Activated T-helper 2 cell treated with anti-CD3 and anti-CD28 coated beads, Interferon-gamma antibody, Interleukin-2, Interleukin-4, amounts not matched to agents 10 μg/mL and 5 μg/mL and 100 μg/mL, durations not matched to agents 14 hours and 24 hours and 36 hours (primary cell): Measurements from ENCODE around the gene HELQ. TPM values are rescaled to one million over a fixed set of nuclear protein-coding genes. Genes with fewer than 3 reads are reported as not detected.

ENCODE experiments used
- DNase-seq: peaks from one replicate; pipeline ENCODE4 v3.0.0; 2021; ENCODE audit warnings: low spot score
- H3K27ac Mint-ChIP-seq: one replicate; pipeline ENCODE4 v1.8.0; 2021; ENCODE audit warnings: mixed read lengths
- H3K27me3 Mint-ChIP-seq: one replicate; pipeline ENCODE4 v1.8.0; 2021; ENCODE audit warnings: low read depth, mixed read lengths
- H3K36me3 Mint-ChIP-seq: one replicate; pipeline ENCODE4 v1.8.0; 2021; ENCODE audit warnings: low read depth, mixed read lengths
- H3K4me1 Mint-ChIP-seq: one replicate; pipeline ENCODE4 v1.8.0; 2021; ENCODE audit warnings: low read depth, mixed read lengths
- H3K4me3 Mint-ChIP-seq: one replicate; pipeline ENCODE4 v1.8.0; 2021; ENCODE audit warnings: low read depth, mild to moderate bottlenecking, moderate library complexity, mixed read lengths
- H3K9me3 Mint-ChIP-seq: one replicate; pipeline ENCODE4 v1.8.0; 2021; ENCODE audit warnings: mixed read lengths
- intact Hi-C: fragments of 100-400 bp; cut with micrococcal nuclease; formaldehyde crosslinking; loops from one replicate; pipeline ENCODE4 v1.15.1; 2023
- total RNA-seq: library from RNA; stranded (reverse); gene quantifications from 2 replicates; pipeline ENCODE4 v1.2.3, GENCODE V29; 2022

Gene HELQ
- total RNA-seq, 1 donor from 2014 or later, result 11.0 TPM

DNA sequence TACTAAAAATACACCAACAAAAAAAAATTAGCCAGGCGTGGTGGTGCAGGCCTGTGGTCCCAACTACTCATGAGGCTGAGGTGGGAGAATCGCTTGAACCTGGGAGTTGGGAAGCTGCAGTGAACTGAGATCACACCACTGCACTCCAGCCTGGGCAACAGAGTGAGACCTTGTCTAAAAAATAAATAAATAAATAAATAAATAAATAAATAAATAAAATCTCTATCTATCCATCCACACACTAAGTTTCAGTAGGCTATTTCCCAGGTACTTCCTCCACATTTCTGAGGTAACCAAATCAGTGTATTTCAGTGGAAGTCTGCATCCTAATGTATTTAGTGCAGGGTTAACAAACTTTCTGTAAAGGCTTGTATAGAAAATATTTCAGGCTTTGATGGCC, 18.3 kb upstream of the HELQ start:
- Mint-ChIP-seq H3K27ac (no peak overlapping the region), H3K36me3 (peaks cover 21% of the 10 kb centered on the region), H3K4me1 (peaks cover 2% of the 10 kb centered on the region), H3K27me3 (no peaks in the 10 kb centered on the region), H3K4me3 (no peak overlapping the region), H3K9me3 (no peaks in the 10 kb centered on the region)
- intact Hi-C loops, result no loop called here
- DNase-seq, result no peak

DNA sequence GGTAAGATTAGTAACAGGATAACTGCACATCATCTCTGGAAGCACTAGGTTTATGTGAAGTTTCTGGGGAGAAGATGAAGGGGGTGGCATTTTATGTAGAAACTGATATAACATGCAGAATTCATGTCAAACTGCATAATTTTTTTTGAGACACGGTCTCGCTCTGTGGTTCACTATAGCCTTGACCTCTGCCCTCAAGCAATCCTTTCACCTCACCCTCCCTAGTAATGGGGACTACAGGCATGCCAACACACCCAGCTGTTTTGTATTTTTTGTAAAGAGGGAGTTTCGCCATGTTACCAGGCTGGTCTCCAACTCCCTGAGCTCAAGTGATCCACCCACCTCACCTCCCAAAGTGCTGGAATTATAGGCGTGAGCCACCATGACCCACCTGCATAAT, 17.8 kb upstream of the HELQ start:
- DNase-seq, result no peak
- intact Hi-C loops, result no loop called here
- peaks cover 2% of the 10 kb centered on the region for H3K4me1 Mint-ChIP-seq
- H3K27ac Mint-ChIP-seq, result no peak overlapping the region
- H3K27me3 Mint-ChIP-seq, result no peaks in the 10 kb centered on the region
- no peaks in the 10 kb centered on the region for H3K9me3 Mint-ChIP-seq
- no peak overlapping the region for H3K4me3 Mint-ChIP-seq
- H3K36me3 Mint-ChIP-seq, result peaks cover 22% of the 10 kb centered on the region

DNA sequence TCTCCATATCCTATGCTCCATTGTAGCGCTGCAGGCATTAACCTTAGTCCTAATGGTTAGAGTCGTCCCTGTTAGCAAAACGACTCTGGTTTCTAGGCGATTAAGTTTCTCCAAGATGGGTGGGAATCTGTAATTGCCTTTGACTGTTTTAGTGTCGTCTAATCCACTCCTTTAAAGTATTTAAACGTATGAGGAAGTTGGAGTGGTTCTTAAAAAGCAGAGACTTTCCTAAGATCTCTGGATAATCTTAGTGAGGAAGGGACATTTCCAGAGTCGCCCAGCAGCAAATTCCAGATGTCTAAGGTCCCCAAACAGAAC, 520 bp upstream of the HELQ start:
- Mint-ChIP-seq H3K27me3 (no peaks in the 10 kb centered on the region), H3K36me3 (peaks cover 71% of the 10 kb centered on the region), H3K4me3 (peak overlapping the region; percentile 97), H3K4me1 (peaks cover 34% of the 10 kb centered on the region), H3K27ac (peak overlapping the region; percentile 98), H3K9me3 (no peaks in the 10 kb centered on the region)
- intact Hi-C loops, result loop anchor here (5.0 kb wide), 3 partner anchors 239 to 1084 kb away; partner anchors contain the start of genes HNRNPD and PLAC8
- no peak for DNase-seq

DNA sequence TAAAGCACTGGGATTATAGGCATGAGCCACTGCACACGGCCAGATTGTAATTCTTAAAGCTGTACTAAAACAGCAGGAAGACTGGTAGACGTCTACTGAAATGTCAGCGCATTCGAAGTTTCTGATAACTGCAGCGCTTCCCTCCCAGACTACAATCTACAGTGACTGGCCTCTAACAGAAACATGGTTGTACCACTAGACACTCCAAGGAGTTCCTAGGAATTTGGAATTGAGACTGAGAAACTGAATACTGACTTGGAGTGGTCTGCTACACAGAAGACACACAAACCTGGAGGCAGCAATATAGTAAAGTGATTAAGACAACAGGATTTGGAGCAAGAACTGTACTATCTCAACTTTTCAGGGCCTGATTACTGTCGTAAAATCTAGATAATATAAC, 937 bp downstream of the HELQ start:
- intact Hi-C loops, result loop anchor here (1.0 to 5.0 kb wide), 10 partner anchors 31 to 1082 kb away; partner anchors contain the start of genes ABRAXAS1, COPS4, ENOPH1 and HNRNPD
- no peak for DNase-seq
- H3K4me1 Mint-ChIP-seq, result peaks cover 34% of the 10 kb centered on the region
- peaks cover 60% of the 10 kb centered on the region for H3K36me3 Mint-ChIP-seq
- H3K27me3 Mint-ChIP-seq, result no peaks in the 10 kb centered on the region
- peak overlapping the region; percentile 98 for H3K27ac Mint-ChIP-seq
- no peaks in the 10 kb centered on the region for H3K9me3 Mint-ChIP-seq
- peak overlapping the region; percentile 97 for H3K4me3 Mint-ChIP-seq

DNA sequence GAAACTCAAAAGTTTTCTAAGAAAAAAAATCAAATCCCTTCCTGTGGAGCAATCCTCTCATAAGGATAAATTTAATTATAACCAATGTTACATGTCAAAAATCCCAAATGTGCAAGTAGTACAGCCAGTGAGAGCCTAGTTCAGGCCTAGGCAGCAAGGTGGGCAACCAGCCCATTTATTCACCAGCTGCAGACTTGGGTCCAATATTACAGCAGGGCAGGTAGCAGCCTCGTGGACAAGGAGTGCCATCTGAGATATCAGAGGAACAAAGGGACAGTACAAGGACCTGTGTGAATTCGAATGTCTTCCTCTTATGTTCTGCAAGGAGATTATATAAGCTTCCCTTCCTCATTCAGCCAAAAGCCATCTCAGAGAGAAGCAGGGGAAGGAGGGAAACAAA, 6.6 kb downstream of the HELQ start:
- intact Hi-C loops, result no loop called here
- Mint-ChIP-seq H3K27me3 (no peaks in the 10 kb centered on the region), H3K4me3 (no peak overlapping the region), H3K9me3 (no peaks in the 10 kb centered on the region), H3K27ac (no peak overlapping the region), H3K36me3 (peaks cover 44% of the 10 kb centered on the region), H3K4me1 (peaks cover 11% of the 10 kb centered on the region)
- DNase-seq, result no peak

DNA sequence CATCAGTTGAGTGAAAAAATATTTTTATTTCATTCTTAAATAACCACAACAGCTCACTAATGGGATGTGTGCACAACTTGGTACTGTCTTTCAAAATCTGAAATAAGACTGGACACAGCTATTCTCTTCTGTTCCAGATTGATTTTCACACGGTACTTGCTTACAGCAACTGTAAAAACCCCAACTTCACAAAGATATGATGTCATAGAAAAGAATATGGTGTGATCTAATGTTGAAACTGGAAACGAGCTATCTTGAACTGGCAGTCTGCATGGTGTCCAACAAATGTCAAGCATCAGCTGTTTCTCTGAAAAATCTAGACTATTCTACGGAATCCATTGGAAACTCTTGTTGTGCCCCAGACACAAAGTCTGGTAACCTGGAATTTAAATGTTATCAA, 14.7 kb downstream of the HELQ start:
- Mint-ChIP-seq H3K27me3 (no peaks in the 10 kb centered on the region), H3K36me3 (peaks cover 35% of the 10 kb centered on the region), H3K4me3 (no peak overlapping the region), H3K4me1 (no peaks in the 10 kb centered on the region), H3K9me3 (no peaks in the 10 kb centered on the region), H3K27ac (no peak overlapping the region)
- DNase-seq, result no peak
- intact Hi-C loops, result no loop called here

DNA sequence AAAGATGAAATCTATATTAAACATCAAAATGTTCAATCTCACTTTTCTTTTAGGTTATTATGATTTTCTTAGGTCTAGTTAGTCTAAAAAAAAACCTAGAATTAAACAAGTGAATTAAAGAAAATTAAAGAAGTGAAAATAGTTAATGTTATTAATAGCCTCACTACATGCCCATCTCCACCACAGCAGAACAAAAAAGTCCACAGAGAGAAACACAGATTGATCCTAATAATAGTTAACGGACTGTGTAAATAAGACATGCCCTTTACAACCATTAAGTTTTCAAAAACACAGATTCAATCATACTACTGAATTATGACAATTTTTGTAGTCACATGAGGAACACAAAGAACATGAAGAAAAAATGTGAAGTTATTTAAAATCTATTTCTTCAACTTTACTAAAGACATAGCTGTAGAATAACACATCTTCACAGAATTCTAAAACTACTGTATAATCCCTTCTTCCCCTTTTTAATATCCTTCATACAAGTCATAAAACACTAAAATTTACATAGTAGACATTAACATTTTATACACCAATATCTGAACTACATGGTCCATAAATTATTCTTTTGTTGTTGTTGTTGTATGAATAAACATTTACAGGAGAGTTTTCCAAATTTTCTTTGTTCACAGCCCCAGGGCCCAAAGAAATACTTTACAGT, 15.3 kb downstream of the HELQ start:
- H3K27ac Mint-ChIP-seq, result no peak overlapping the region
- peaks cover 38% of the 10 kb centered on the region for H3K36me3 Mint-ChIP-seq

DNA sequence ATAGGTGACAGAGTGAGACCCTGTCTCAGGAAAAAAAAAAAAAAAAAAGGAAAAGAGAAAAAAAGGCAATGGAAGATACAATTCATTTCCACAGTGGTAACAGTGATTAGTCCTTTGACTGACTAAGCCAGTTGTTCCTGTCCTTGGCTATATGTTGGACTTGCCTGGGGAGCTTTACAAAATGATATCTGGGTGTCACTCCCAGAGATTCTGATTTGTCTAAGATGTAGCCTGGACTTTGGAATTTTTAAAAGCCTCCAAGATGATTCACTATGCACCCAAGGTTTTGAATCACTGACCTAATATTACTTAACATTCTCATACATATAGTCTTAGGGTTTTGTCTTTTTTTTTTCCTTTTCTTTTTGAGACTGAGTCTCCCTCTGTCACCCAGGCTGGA, 16.9 kb downstream of the HELQ start:
- DNase-seq, result no peak
- Mint-ChIP-seq H3K9me3 (no peaks in the 10 kb centered on the region), H3K27ac (no peak overlapping the region), H3K4me3 (no peak overlapping the region), H3K4me1 (no peaks in the 10 kb centered on the region), H3K36me3 (peaks cover 33% of the 10 kb centered on the region), H3K27me3 (no peaks in the 10 kb centered on the region)
- intact Hi-C loops, result no loop called here

More for the DNA sequence above, 15.3 kb downstream of the HELQ start:
- Mint-ChIP-seq H3K9me3 (no peaks in the 10 kb centered on the region), H3K27me3 (no peaks in the 10 kb centered on the region), H3K4me3 (no peak overlapping the region), H3K4me1 (no peaks in the 10 kb centered on the region)
- intact Hi-C loops, result no loop called here
- no peak for DNase-seq

DNA sequence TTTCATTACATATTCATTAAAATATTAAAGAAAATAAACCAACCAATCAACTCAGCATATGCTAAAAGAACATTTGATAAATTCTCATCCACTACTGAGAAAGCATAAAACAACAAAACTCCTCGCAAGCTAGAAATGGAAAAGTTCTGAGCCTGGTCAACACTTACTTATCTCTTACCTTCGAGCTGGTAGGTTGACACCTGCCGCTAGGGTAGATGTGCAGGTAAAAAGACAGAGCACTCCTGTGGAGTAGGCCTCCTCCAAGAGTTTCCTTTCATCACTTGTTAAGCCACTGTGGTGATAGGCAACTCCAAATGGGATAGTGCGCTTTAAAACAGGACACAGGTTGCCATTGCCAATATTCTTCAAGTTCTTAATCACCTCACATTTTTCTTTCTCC, 18.9 kb downstream of the HELQ start:
- intact Hi-C loops, result no loop called here
- Mint-ChIP-seq H3K9me3 (no peaks in the 10 kb centered on the region), H3K36me3 (peaks cover 29% of the 10 kb centered on the region), H3K4me3 (no peak overlapping the region), H3K27me3 (no peaks in the 10 kb centered on the region), H3K27ac (no peak overlapping the region), H3K4me1 (no peaks in the 10 kb centered on the region)
- no peak for DNase-seq

DNA sequence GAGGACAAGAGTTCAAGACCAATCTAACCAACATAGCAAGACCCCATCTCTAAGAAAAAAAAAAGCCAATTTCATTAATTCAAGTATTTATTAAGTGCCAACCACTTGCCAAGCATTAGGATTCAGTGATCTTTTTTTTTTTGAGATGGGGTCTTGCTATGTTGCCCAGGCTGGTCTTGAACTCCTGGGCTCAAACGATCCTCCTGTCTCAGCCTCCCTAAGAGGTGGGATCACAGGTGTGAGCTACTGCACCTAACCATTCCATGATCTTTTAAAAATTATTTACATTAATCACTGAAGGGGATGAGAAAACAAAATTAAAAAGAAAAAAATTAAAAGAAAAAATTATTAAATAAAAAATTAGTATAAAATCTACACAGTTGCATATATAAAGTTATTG, 24.4 kb downstream of the HELQ start:
- H3K27me3 Mint-ChIP-seq, result no peaks in the 10 kb centered on the region
- peaks cover 33% of the 10 kb centered on the region for H3K36me3 Mint-ChIP-seq
- intact Hi-C loops, result no loop called here
- no peak overlapping the region for H3K4me3 Mint-ChIP-seq
- H3K9me3 Mint-ChIP-seq, result no peaks in the 10 kb centered on the region
- H3K27ac Mint-ChIP-seq, result no peak overlapping the region
- peaks cover under 1% of the 10 kb centered on the region for H3K4me1 Mint-ChIP-seq
- DNase-seq, result no peak

DNA sequence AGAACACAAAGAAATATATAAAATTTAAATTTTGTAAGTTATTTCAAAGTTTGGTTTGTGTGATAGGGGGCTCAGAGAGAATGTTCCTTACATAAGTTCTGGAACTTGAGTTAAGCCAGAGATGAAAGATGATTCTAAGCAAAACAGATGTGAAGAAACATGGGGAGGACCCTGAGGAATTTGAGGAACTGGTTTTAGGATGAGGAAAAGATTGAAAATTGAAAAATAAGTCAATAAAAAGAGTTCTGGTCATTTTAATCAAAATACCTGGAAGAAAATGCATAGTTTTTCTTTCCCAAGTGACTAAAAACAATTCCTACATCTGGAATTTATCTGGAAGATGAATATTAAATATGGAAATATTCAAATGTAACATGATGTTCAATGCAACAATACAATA, 37.4 kb downstream of the HELQ start:
- Mint-ChIP-seq H3K36me3 (peaks cover 43% of the 10 kb centered on the region), H3K9me3 (no peaks in the 10 kb centered on the region), H3K4me3 (no peak overlapping the region), H3K27ac (no peak overlapping the region), H3K27me3 (no peaks in the 10 kb centered on the region), H3K4me1 (no peaks in the 10 kb centered on the region)
- intact Hi-C loops, result no loop called here
- DNase-seq, result no peak

DNA sequence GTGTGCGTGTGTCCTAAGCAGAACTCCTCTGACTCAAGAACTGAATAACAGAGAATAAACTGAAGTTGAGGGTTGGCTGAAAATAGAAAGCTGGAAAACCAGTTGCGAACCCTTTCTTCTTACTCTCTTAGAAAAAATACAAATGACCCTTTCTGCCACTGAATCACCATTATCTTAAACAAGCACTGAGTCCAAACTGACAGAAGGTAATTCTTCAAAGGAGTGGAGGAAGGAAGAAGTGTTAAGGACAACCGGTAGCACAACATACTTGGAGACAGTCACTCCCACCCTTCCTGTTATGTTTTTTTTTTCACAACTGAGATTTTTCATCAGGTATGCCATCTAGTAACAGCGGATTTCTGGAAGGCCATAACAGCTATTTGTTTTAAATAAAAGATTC, 38.1 kb downstream of the HELQ start:
- Mint-ChIP-seq H3K4me1 (no peaks in the 10 kb centered on the region), H3K36me3 (peaks cover 48% of the 10 kb centered on the region), H3K27ac (no peak overlapping the region), H3K9me3 (no peaks in the 10 kb centered on the region), H3K27me3 (no peaks in the 10 kb centered on the region), H3K4me3 (no peak overlapping the region)
- no peak for DNase-seq
- intact Hi-C loops, result no loop called here

DNA sequence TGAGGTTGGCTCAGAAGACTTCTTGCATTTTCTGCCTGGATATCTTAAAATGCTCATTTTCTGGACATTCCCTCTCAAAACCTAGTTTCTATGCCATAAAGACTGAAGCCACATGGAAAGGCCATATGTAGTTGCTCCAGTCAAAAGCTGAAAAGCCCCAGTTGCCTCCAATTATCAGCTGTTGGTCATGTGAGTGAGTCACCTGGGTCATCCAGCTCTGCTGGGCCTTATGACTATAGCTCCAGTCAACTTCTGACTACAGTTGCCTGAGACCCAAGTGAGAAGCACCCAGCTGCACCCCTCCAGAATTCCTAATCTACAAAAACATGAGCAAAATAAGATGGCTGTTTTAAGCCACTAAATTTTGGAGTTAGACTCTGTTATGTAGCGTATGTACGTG, 41.9 kb downstream of the HELQ start:
- H3K4me1 Mint-ChIP-seq, result no peaks in the 10 kb centered on the region
- DNase-seq, result no peak
- intact Hi-C loops, result no loop called here
- no peak overlapping the region for H3K27ac Mint-ChIP-seq
- H3K27me3 Mint-ChIP-seq, result no peaks in the 10 kb centered on the region
- H3K4me3 Mint-ChIP-seq, result no peak overlapping the region
- no peaks in the 10 kb centered on the region for H3K9me3 Mint-ChIP-seq
- H3K36me3 Mint-ChIP-seq, result peaks cover 45% of the 10 kb centered on the region

DNA sequence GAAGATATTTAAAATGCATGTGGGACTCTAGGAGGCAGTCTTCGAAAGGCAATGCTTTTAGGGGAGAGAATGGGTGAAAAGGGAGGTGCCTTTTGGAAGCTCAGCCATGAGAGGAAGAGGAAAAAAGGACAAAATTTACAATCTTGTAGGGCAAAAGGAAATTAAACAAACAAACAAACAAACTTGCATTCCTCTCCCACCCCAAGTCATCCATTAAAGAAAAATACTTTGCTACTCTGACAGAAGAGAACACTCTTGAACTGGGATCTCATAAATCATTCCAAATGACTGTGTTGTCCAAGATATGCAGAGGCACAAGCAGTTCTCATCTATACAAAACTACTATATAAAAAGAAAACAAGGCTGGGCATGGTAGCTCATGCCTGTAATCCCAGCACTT, 46.7 kb downstream of the HELQ start:
- H3K4me3 Mint-ChIP-seq, result no peak overlapping the region

More for the DNA sequence above, 46.7 kb downstream of the HELQ start:
- Mint-ChIP-seq H3K27ac (no peak overlapping the region), H3K4me1 (no peaks in the 10 kb centered on the region), H3K36me3 (peaks cover 24% of the 10 kb centered on the region), H3K27me3 (no peaks in the 10 kb centered on the region), H3K9me3 (no peaks in the 10 kb centered on the region)
- intact Hi-C loops, result no loop called here
- DNase-seq, result no peak
